Liver (tissue), 9 donors: ENCODE data around the gene BHLHA9. TPM values are rescaled to one million over a fixed set of nuclear protein-coding genes. Genes with fewer than 3 reads are reported as not detected.

Experiments used
- DNase-seq: peaks from one replicate; pipeline ENCODE4 v3.0.0-alpha.2; 2017; ENCODE audit warnings: low spot score
- H3K27ac ChIP-seq, 2 donors: one replicate each; pipeline ENCODE4 v1.7.0; 2013; ENCODE audit warnings: inconsistent platforms in 2 of 2, low read length in 2 of 2, control low read depth in 1 of 2, low read depth in 1 of 2, mild to moderate bottlenecking in 1 of 2
- H3K27me3 ChIP-seq, 4 donors: one replicate each; pipeline versions ENCODE4 v1.6.1 to v1.7.0; 2013; ENCODE audit warnings: low read length in 3 of 4, inconsistent platforms in 1 of 4, mild to moderate bottlenecking in 1 of 4, moderate library complexity in 1 of 4; ENCODE audit not compliant: control insufficient read depth in 4 of 4, insufficient read depth in 4 of 4
- H3K36me3 ChIP-seq, 4 donors: one replicate each; pipeline versions ENCODE4 v1.6.1 to v1.7.0; 2013; ENCODE audit warnings: low read length in 3 of 4, mild to moderate bottlenecking in 3 of 4, low read depth in 1 of 4, moderate library complexity in 1 of 4; ENCODE audit not compliant: control insufficient read depth in 4 of 4, insufficient read depth in 3 of 4
- H3K4me1 ChIP-seq, 4 donors: one replicate each; pipeline versions ENCODE4 v1.6.1 to v1.7.0; 2013; ENCODE audit warnings: low read length in 3 of 4, mild to moderate bottlenecking in 3 of 4, moderate library complexity in 1 of 4; ENCODE audit not compliant: control insufficient read depth in 4 of 4, insufficient read depth in 4 of 4
- H3K4me3 ChIP-seq, 3 donors: one replicate each; pipeline versions ENCODE4 v1.6.1 to v1.7.0; 2013; ENCODE audit warnings: low read length in 3 of 3, control low read depth in 1 of 3, low read depth in 1 of 3, mild to moderate bottlenecking in 1 of 3
- H3K9ac ChIP-seq, 2 donors: one replicate each; pipeline ENCODE4 v1.7.0; 2013; ENCODE audit warnings: low read length in 2 of 2, mild to moderate bottlenecking in 2 of 2, moderate library complexity in 2 of 2, control low read depth in 1 of 2, low read depth in 1 of 2
- H3K9me3 ChIP-seq, 4 donors: one replicate each; pipeline versions ENCODE4 v1.6.1 to v1.7.0; 2013; ENCODE audit warnings: low read length in 3 of 4; ENCODE audit not compliant: control insufficient read depth in 4 of 4
- EGR1 ChIP-seq, 2 donors: IDR thresholded peaks; 2 replicates each; pipeline ENCODE4 v1.6.1; 2016 to 2018; ENCODE audit warnings: antibody characterized with exemption in 2 of 2, low read depth in 2 of 2
- FOXA1 ChIP-seq: IDR thresholded peaks from 2 replicates; pipeline ENCODE4 v1.6.1; 2016; ENCODE audit warnings: antibody characterized with exemption
- FOXA2 ChIP-seq: IDR thresholded peaks from 2 replicates; pipeline ENCODE4 v1.6.1; 2016; ENCODE audit warnings: antibody characterized with exemption
- HNF4A ChIP-seq, 2 donors: conservative IDR thresholded peaks; 2 replicates each; pipeline ENCODE4 v1.6.1; 2016; ENCODE audit warnings: antibody characterized with exemption in 2 of 2, mild to moderate bottlenecking in 2 of 2
- JUND ChIP-seq, 2 donors: IDR thresholded peaks; 2 replicates each; pipeline ENCODE4 v1.6.1; 2016; ENCODE audit warnings: antibody characterized with exemption in 2 of 2
- NR2F2 ChIP-seq: IDR thresholded peaks from 2 replicates; pipeline ENCODE4 v1.6.1; 2016; ENCODE audit warnings: antibody characterized with exemption
- RAD21 ChIP-seq, 2 donors: IDR thresholded peaks; 2 replicates each; pipeline ENCODE4 v1.6.1; 2016; ENCODE audit warnings: antibody characterized with exemption in 2 of 2, mild to moderate bottlenecking in 2 of 2
- RXRA ChIP-seq, 2 donors: IDR thresholded peaks; 2 replicates each; pipeline ENCODE4 v1.6.1; 2017 to 2018; ENCODE audit warnings: antibody characterized with exemption in 2 of 2, mild to moderate bottlenecking in 1 of 2
- TAF1 ChIP-seq: conservative IDR thresholded peaks from 2 replicates; pipeline ENCODE4 v1.6.1; 2016; ENCODE audit warnings: antibody characterized with exemption, mild to moderate bottlenecking
- YY1 ChIP-seq: IDR thresholded peaks from 2 replicates; pipeline ENCODE4 v1.6.1; 2016; ENCODE audit warnings: antibody characterized with exemption, mild to moderate bottlenecking
- WGBS: extraction: QIAGEN DNeasy Blood & Tissue Kit; methylation state at CpG from one replicate; pipeline ENCODE4 v1.1.7; 2013; 5-methylcytosine and 5-hydroxymethylcytosine counted together
- polyA plus RNA-seq, 2 donors: library from polyadenylated mRNA; stranded (reverse) in 1 of 2; unstranded in 1 of 2; fragments of 200-250 nt in 1 of 2; fragments of >200 nt in 1 of 2; fragmentation: Nextera tagmentation in 1 of 2; extraction: Ambion mirVana in 1 of 2; gene quantifications; one replicate each; pipeline versions ENCODE4 v1.2.1 to v1.2.3, GENCODE V29; 2013 to 2015
- total RNA-seq, 2 donors: library from RNA; depleted of rRNA; stranded (reverse); fragments of >200 nt; gene quantifications; one replicate each; pipeline ENCODE4 v1.2.3, GENCODE V29; 2014
- TF ChIP-seq, protein P1 (sequence below): fragments of 150-350 bp; IDR thresholded peaks from 2 replicates; pipeline ENCODE4 v1.5.1; 2017; ENCODE audit warnings: improper control_type of control experiment, low read depth, low read length; ENCODE audit not compliant: missing input control
- TF ChIP-seq, protein P2 (sequence below): IDR thresholded peaks from 2 replicates; pipeline ENCODE4 v1.6.1; 2016; ENCODE audit warnings: antibody characterized with exemption, mild to moderate bottlenecking
- TF ChIP-seq, protein P3 (sequence below): IDR thresholded peaks from 2 replicates; pipeline ENCODE4 v1.6.1; 2016; ENCODE audit warnings: antibody characterized with exemption
- donor health status: healthy.
- donor health status: healthy.
- donor health status: healthy.
- donor health status: healthy.
- donor health status: healthy.

Gene BHLHA9
- total and polyA plus RNA-seq, 4 donors, result 0.08 TPM; not detected in 3

DNA sequence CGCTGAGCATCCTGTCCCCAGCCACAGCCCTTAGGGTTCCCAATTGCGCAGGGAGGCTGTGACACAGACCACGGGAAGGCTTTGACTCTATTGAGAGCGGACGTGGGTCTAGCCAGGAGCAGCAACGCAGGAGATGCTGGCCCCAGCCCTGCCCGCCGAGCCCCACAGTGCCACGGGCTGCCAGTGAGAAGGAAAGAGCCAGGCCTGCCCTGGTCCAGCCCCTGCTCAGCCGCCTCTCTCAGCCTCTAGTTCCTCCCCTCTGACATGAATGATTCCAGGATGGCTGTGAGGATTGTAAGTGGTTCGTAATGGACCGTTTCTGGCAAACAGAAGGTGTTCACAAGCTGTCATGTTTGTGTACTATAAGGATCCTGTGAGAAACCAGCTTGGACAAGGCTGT, 2.5 kb downstream of the BHLHA9 start:
- no peaks in the 10 kb centered on the region for H3K36me3 ChIP-seq
- no peak overlapping the region for H3K27ac ChIP-seq
- peaks cover 0 to 10% (median 3%) of the 10 kb centered on the region in 4 donors for H3K4me1 ChIP-seq
- DNase-seq, result no peak
- WGBS, result 74% methylated on average over 12 of the region's 12 CpGs
- no peaks in the 10 kb centered on the region for H3K9me3 ChIP-seq
- H3K9ac ChIP-seq, result no peak overlapping the region
- H3K4me3 ChIP-seq, result no peak overlapping the region
- TF ChIP-seq, protein P1, sequence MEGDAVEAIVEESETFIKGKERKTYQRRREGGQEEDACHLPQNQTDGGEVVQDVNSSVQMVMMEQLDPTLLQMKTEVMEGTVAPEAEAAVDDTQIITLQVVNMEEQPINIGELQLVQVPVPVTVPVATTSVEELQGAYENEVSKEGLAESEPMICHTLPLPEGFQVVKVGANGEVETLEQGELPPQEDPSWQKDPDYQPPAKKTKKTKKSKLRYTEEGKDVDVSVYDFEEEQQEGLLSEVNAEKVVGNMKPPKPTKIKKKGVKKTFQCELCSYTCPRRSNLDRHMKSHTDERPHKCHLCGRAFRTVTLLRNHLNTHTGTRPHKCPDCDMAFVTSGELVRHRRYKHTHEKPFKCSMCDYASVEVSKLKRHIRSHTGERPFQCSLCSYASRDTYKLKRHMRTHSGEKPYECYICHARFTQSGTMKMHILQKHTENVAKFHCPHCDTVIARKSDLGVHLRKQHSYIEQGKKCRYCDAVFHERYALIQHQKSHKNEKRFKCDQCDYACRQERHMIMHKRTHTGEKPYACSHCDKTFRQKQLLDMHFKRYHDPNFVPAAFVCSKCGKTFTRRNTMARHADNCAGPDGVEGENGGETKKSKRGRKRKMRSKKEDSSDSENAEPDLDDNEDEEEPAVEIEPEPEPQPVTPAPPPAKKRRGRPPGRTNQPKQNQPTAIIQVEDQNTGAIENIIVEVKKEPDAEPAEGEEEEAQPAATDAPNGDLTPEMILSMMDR, result no peak
- no peak for TF ChIP-seq TAF1
- peaks cover 0 to 2% (median 0%) of the 10 kb centered on the region in 4 donors for H3K27me3 ChIP-seq

DNA sequence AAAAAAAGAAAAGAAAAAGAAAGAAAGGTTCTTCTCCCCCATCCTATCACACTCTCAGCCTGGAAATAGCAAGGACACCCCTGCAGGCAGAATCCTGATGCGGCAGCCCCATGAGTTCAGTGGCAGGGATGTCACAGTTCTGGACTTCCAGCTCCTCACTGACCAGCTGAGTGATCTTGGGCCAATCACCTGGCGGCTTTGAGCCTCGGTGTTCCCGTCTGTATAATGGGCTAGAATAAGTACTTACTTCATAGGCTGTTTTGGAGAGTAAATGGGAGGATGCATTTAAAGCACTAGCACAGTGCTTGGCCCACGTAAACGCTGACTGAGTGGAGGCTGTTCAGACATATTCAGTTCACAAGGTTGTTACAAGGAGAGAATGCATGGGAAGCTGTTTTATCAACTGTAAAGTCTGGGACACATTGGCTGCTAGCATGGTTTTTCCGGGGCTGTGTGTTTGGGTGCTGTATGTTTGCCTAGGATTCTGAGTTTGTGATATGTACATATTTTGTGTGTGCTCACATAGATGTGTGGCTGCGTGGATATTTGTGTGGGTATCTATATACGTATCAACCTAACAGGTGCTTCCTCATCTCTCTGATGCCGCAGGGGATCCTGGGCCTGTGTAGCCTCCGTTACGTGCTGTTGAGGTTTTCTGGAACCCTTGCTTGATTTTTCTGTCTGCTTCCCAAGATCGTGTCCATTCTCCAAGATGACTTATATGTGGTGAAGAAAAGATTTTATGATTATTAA, 3.4 kb downstream of the BHLHA9 start:
- no peak for TF ChIP-seq EGR1 (IDR thresholded peaks at IDR 0.05; ENCODE audit: low read depth in 2 of 2)
- TF ChIP-seq, protein P2, sequence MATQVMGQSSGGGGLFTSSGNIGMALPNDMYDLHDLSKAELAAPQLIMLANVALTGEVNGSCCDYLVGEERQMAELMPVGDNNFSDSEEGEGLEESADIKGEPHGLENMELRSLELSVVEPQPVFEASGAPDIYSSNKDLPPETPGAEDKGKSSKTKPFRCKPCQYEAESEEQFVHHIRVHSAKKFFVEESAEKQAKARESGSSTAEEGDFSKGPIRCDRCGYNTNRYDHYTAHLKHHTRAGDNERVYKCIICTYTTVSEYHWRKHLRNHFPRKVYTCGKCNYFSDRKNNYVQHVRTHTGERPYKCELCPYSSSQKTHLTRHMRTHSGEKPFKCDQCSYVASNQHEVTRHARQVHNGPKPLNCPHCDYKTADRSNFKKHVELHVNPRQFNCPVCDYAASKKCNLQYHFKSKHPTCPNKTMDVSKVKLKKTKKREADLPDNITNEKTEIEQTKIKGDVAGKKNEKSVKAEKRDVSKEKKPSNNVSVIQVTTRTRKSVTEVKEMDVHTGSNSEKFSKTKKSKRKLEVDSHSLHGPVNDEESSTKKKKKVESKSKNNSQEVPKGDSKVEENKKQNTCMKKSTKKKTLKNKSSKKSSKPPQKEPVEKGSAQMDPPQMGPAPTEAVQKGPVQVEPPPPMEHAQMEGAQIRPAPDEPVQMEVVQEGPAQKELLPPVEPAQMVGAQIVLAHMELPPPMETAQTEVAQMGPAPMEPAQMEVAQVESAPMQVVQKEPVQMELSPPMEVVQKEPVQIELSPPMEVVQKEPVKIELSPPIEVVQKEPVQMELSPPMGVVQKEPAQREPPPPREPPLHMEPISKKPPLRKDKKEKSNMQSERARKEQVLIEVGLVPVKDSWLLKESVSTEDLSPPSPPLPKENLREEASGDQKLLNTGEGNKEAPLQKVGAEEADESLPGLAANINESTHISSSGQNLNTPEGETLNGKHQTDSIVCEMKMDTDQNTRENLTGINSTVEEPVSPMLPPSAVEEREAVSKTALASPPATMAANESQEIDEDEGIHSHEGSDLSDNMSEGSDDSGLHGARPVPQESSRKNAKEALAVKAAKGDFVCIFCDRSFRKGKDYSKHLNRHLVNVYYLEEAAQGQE, result no peak
- TF ChIP-seq JUND (IDR thresholded peaks at IDR 0.05), result no peak
- no peak for TF ChIP-seq HNF4A (conservative IDR thresholded peaks at IDR 0.05)
- no peak for TF ChIP-seq RXRA (IDR thresholded peaks at IDR 0.05)
- no peak for TF ChIP-seq NR2F2
- TF ChIP-seq, protein P1, result no peak
- TF ChIP-seq FOXA1, result no peak
- no peak for TF ChIP-seq FOXA2
- TF ChIP-seq, protein P3, sequence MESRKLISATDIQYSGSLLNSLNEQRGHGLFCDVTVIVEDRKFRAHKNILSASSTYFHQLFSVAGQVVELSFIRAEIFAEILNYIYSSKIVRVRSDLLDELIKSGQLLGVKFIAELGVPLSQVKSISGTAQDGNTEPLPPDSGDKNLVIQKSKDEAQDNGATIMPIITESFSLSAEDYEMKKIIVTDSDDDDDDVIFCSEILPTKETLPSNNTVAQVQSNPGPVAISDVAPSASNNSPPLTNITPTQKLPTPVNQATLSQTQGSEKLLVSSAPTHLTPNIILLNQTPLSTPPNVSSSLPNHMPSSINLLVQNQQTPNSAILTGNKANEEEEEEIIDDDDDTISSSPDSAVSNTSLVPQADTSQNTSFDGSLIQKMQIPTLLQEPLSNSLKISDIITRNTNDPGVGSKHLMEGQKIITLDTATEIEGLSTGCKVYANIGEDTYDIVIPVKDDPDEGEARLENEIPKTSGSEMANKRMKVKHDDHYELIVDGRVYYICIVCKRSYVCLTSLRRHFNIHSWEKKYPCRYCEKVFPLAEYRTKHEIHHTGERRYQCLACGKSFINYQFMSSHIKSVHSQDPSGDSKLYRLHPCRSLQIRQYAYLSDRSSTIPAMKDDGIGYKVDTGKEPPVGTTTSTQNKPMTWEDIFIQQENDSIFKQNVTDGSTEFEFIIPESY, result no peak
- no peak for TF ChIP-seq RAD21 (IDR thresholded peaks at IDR 0.05)
- TF ChIP-seq YY1, result no peak
- Histone ChIP-seq H3K4me1 (peaks cover 0 to 7% (median 3%) of the 10 kb centered on the region in 4 donors), H3K9me3 (no peaks in the 10 kb centered on the region), H3K4me3 (no peak overlapping the region), H3K9ac (no peak overlapping the region), H3K27ac (no peak overlapping the region), H3K27me3 (peaks cover 0 to 2% (median 0%) of the 10 kb centered on the region in 4 donors), H3K36me3 (no peaks in the 10 kb centered on the region)
- 79% methylated on average over 13 of the region's 13 CpGs for WGBS
- DNase-seq, result no peak
